Right hindlimb (tissue), 1 donor: Measurements from ENCODE around the gene SH3GLB1.

Source experiments
- DNase-seq: peaks from one replicate; pipeline ENCODE4 v3.0.0-alpha.2; 2018

The SH3GLB1 gene

GRCh38 chr1:86739648-86740509 lies 35.5 kb downstream of the SH3GLB1 start:
- no peak for DNase-seq

GRCh38 chr1:86741947-86742572 lies 37.7 kb downstream of the SH3GLB1 start:
- DNase-seq, result no peak

- no peak for DNase-seq
Measured at GRCh38 chr1:86747304-86747703, 42.9 kb downstream of the SH3GLB1 start.

GRCh38 chr1:86748622-86749373 lies 44.4 kb downstream of the SH3GLB1 start:
- no peak for DNase-seq

GRCh38 chr1:86750076-86750475 lies 45.7 kb downstream of the SH3GLB1 start:
- no peak for DNase-seq

GRCh38 chr1:86750530-86750929 lies 46.2 kb downstream of the SH3GLB1 start:
- no peak for DNase-seq

- DNase-seq, result no peak
Measured at GRCh38 chr1:86751923-86752322, 47.5 kb downstream of the SH3GLB1 start.

GRCh38 chr1:86753700-86754099 lies 49.3 kb downstream of the SH3GLB1 start:
- DNase-seq, result no peak

GRCh38 chr1:86754265-86754974 lies 50.0 kb downstream of the SH3GLB1 start:
- DNase-seq, result no peak

GRCh38 chr1:86756062-86756406 lies 51.7 kb downstream of the SH3GLB1 start:
- DNase-seq, result no peak

GRCh38 chr1:86757272-86757984 lies 53.1 kb downstream of the SH3GLB1 start:
- peak; percentile 63 for DNase-seq

- DNase-seq, result no peak
Measured at GRCh38 chr1:86758570-86758969, 54.2 kb downstream of the SH3GLB1 start.

- no peak for DNase-seq
Measured at GRCh38 chr1:86760199-86760598, 55.8 kb downstream of the SH3GLB1 start.

- DNase-seq, result no peak
Measured at GRCh38 chr1:86762336-86762735, 58.0 kb downstream of the SH3GLB1 start.

GRCh38 chr1:86764523-86764922 lies 60.1 kb downstream of the SH3GLB1 start:
- no peak for DNase-seq

GRCh38 chr1:86765073-86765472 lies 60.7 kb downstream of the SH3GLB1 start:
- no peak for DNase-seq

GRCh38 chr1:86765674-86766073 lies 61.3 kb downstream of the SH3GLB1 start:
- DNase-seq, result no peak

GRCh38 chr1:86768554-86768953 lies 64.2 kb downstream of the SH3GLB1 start:
- DNase-seq, result no peak

GRCh38 chr1:86769065-86769464 lies 64.7 kb downstream of the SH3GLB1 start:
- DNase-seq, result no peak

- no peak for DNase-seq
Measured at GRCh38 chr1:86773341-86774288, 69.2 kb downstream of the SH3GLB1 start.
